Measurements from ENCODE around the gene HOXA9.

Gene HOXA9

GRCh38 chr7:27171637-27172314, 6.4 kb upstream of the HOXA9 start:
- H3K27ac ChIP-seq (ENCODE audit: low read length) = no peak overlapping the region
- no peak overlapping the region for H3K4me3 ChIP-seq (ENCODE audit: low read length)
- H3K27me3 ChIP-seq (ENCODE audit: insufficient read depth, low read length) = peaks cover 100% of the 10 kb centered on the region
- H3K4me1 ChIP-seq (ENCODE audit: insufficient read depth, low read length) = no peaks in the 10 kb centered on the region
- no peaks in the 10 kb centered on the region for H3K36me3 ChIP-seq (ENCODE audit: insufficient read depth, low read depth, low read length)
- H3K9ac ChIP-seq (ENCODE audit: low read depth, low read length) = no peak overlapping the region
- H3K9me3 ChIP-seq (ENCODE audit: insufficient read depth, low read depth, low read length) = peaks cover 23% of the 10 kb centered on the region

GRCh38 chr7:27171325-27171636, 5.9 kb upstream of the HOXA9 start:
- peaks cover 100% of the 10 kb centered on the region for H3K27me3 ChIP-seq (ENCODE audit: insufficient read depth, low read length)
- H3K9ac ChIP-seq (ENCODE audit: low read depth, low read length) = no peak overlapping the region

GRCh38 chr7:27170426-27171324, 5.3 kb upstream of the HOXA9 start:
- no peak overlapping the region for H3K9ac ChIP-seq (ENCODE audit: low read depth, low read length)
- H3K27me3 ChIP-seq (ENCODE audit: insufficient read depth, low read length) = peaks cover 100% of the 10 kb centered on the region
- no peak overlapping the region for H3K4me3 ChIP-seq (ENCODE audit: low read length)

More at GRCh38 chr7:27171325-27171636, 5.9 kb upstream of the HOXA9 start:
- Histone ChIP-seq H3K4me1 (ENCODE audit: insufficient read depth, low read length) (no peaks in the 10 kb centered on the region), H3K9me3 (ENCODE audit: insufficient read depth, low read depth, low read length) (peaks cover 28% of the 10 kb centered on the region), H3K27ac (ENCODE audit: low read length) (no peak overlapping the region), H3K4me3 (ENCODE audit: low read length) (no peak overlapping the region), H3K36me3 (ENCODE audit: insufficient read depth, low read depth, low read length) (no peaks in the 10 kb centered on the region)

GRCh38 chr7:27169658-27170425, 4.5 kb upstream of the HOXA9 start:
- no peak overlapping the region for H3K9ac ChIP-seq (ENCODE audit: low read depth, low read length)
- H3K27me3 ChIP-seq (ENCODE audit: insufficient read depth, low read length) = peaks cover 100% of the 10 kb centered on the region
- peaks cover 27% of the 10 kb centered on the region; the same call in 1 of the 2 replicates for H3K9me3 ChIP-seq (ENCODE audit: insufficient read depth, low read depth, low read length)
- H3K4me3 ChIP-seq (ENCODE audit: low read length) = no peak overlapping the region
- H3K27ac ChIP-seq (ENCODE audit: low read length) = no peak overlapping the region
- no peaks in the 10 kb centered on the region for H3K4me1 ChIP-seq (ENCODE audit: insufficient read depth, low read length)
- H3K36me3 ChIP-seq (ENCODE audit: insufficient read depth, low read depth, low read length) = no peaks in the 10 kb centered on the region

More at GRCh38 chr7:27170426-27171324, 5.3 kb upstream of the HOXA9 start:
- Histone ChIP-seq H3K36me3 (ENCODE audit: insufficient read depth, low read depth, low read length) (no peaks in the 10 kb centered on the region), H3K9me3 (ENCODE audit: insufficient read depth, low read depth, low read length) (peaks cover 28% of the 10 kb centered on the region), H3K27ac (ENCODE audit: low read length) (no peak overlapping the region), H3K4me1 (ENCODE audit: insufficient read depth, low read length) (no peaks in the 10 kb centered on the region)

GRCh38 chr7:27168265-27168947, 3.1 kb upstream of the HOXA9 start:
- Histone ChIP-seq H3K36me3 (ENCODE audit: insufficient read depth, low read depth, low read length) (no peaks in the 10 kb centered on the region), H3K9me3 (ENCODE audit: insufficient read depth, low read depth, low read length) (peaks cover 34% of the 10 kb centered on the region; the same call in 1 of the 2 replicates), H3K4me1 (ENCODE audit: insufficient read depth, low read length) (no peaks in the 10 kb centered on the region), H3K4me3 (ENCODE audit: low read length) (no peak overlapping the region), H3K9ac (ENCODE audit: low read depth, low read length) (no peak overlapping the region), H3K27ac (ENCODE audit: low read length) (no peak overlapping the region), H3K27me3 (ENCODE audit: insufficient read depth, low read length) (peaks cover 100% of the 10 kb centered on the region)

- Histone ChIP-seq H3K27me3 (ENCODE audit: insufficient read depth, low read length) (peaks cover 100% of the 10 kb centered on the region), H3K4me3 (ENCODE audit: low read length) (no peak overlapping the region), H3K4me1 (ENCODE audit: insufficient read depth, low read length) (no peaks in the 10 kb centered on the region), H3K36me3 (ENCODE audit: insufficient read depth, low read depth, low read length) (no peaks in the 10 kb centered on the region), H3K27ac (ENCODE audit: low read length) (no peak overlapping the region), H3K9ac (ENCODE audit: low read depth, low read length) (no peak overlapping the region), H3K9me3 (ENCODE audit: insufficient read depth, low read depth, low read length) (peaks cover 34% of the 10 kb centered on the region; the same call in 1 of the 2 replicates)
Observed at GRCh38 chr7:27167916-27168264, 2.6 kb upstream of the HOXA9 start.

GRCh38 chr7:27166531-27167505, 1.5 kb upstream of the HOXA9 start:
- Histone ChIP-seq H3K4me3 (ENCODE audit: low read length) (no peak overlapping the region), H3K27ac (ENCODE audit: low read length) (no peak overlapping the region), H3K4me1 (ENCODE audit: insufficient read depth, low read length) (no peaks in the 10 kb centered on the region), H3K9ac (ENCODE audit: low read depth, low read length) (no peak overlapping the region), H3K9me3 (ENCODE audit: insufficient read depth, low read depth, low read length) (peaks cover 28% of the 10 kb centered on the region; the same call in 1 of the 2 replicates), H3K27me3 (ENCODE audit: insufficient read depth, low read length) (peaks cover 100% of the 10 kb centered on the region), H3K36me3 (ENCODE audit: insufficient read depth, low read depth, low read length) (no peaks in the 10 kb centered on the region)

GRCh38 chr7:27165996-27166530, 726 bp upstream of the HOXA9 start:
- Histone ChIP-seq H3K9ac (ENCODE audit: low read depth, low read length) (no peak overlapping the region), H3K9me3 (ENCODE audit: insufficient read depth, low read depth, low read length) (peaks cover 28% of the 10 kb centered on the region; the same call in 1 of the 2 replicates), H3K36me3 (ENCODE audit: insufficient read depth, low read depth, low read length) (no peaks in the 10 kb centered on the region), H3K27me3 (ENCODE audit: insufficient read depth, low read length) (peaks cover 100% of the 10 kb centered on the region), H3K27ac (ENCODE audit: low read length) (no peak overlapping the region), H3K4me3 (ENCODE audit: low read length) (no peak overlapping the region), H3K4me1 (ENCODE audit: insufficient read depth, low read length) (no peaks in the 10 kb centered on the region)

- Histone ChIP-seq H3K27me3 (ENCODE audit: insufficient read depth, low read length) (peaks cover 100% of the 10 kb centered on the region), H3K4me1 (ENCODE audit: insufficient read depth, low read length) (no peaks in the 10 kb centered on the region), H3K9me3 (ENCODE audit: insufficient read depth, low read depth, low read length) (peaks cover 28% of the 10 kb centered on the region; the same call in 1 of the 2 replicates), H3K4me3 (ENCODE audit: low read length) (no peak overlapping the region), H3K36me3 (ENCODE audit: insufficient read depth, low read depth, low read length) (no peaks in the 10 kb centered on the region), H3K27ac (ENCODE audit: low read length) (no peak overlapping the region), H3K9ac (ENCODE audit: low read depth, low read length) (no peak overlapping the region)
Observed at GRCh38 chr7:27164367-27165088, 809 bp downstream of the HOXA9 start.

GRCh38 chr7:27164045-27164366, 1.3 kb downstream of the HOXA9 start:
- Histone ChIP-seq H3K9ac (ENCODE audit: low read depth, low read length) (no peak overlapping the region), H3K27ac (ENCODE audit: low read length) (no peak overlapping the region)

More at GRCh38 chr7:27164045-27164366, 1.3 kb downstream of the HOXA9 start:
- Histone ChIP-seq H3K4me1 (ENCODE audit: insufficient read depth, low read length) (no peaks in the 10 kb centered on the region), H3K27me3 (ENCODE audit: insufficient read depth, low read length) (peaks cover 100% of the 10 kb centered on the region), H3K4me3 (ENCODE audit: low read length) (no peak overlapping the region), H3K9me3 (ENCODE audit: insufficient read depth, low read depth, low read length) (peaks cover 28% of the 10 kb centered on the region; the same call in 1 of the 2 replicates), H3K36me3 (ENCODE audit: insufficient read depth, low read depth, low read length) (no peaks in the 10 kb centered on the region)

Data from iPS-20b (cell line).